T-helper 2 cell (primary cell): ENCODE results near the gene IL18R1.

Source experiments
- DNase-seq, 5 experiments: peaks; one replicate each; pipeline versions ENCODE4 v3.0.0 to v3.0.0-alpha.2; 2012 to 2022

The IL18R1 gene

GRCh38 chr2:102391565-102391964, 36.0 kb downstream of the IL18R1 start:
- peak in 2 of 5 experiments; percentile 47 to 73 for DNase-seq

- no peak for DNase-seq
These were observed 36.5 kb downstream of the IL18R1 start for GRCh38 chr2:102392096-102392495.

DNA sequence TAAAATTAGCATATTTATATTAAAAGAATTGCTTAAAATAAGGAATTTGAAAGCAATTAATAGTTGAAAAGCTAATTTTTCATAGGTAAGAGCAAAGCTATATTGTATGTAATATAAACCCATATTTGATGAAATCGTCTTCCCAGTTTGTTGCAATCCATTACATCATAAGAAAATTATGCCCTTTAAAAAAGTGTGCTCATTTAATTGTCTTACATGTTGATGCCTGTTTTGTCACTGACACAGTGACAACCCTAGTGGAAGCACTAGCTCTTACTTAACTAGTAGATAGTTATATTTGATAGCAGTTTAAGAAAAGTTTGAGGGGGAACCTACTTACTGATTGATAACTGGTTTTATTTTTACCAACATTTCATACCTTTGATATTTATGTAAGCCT, 37.3 kb downstream of the IL18R1 start:
- no peak for DNase-seq

- DNase-seq: no peak
These were observed 40.4 kb downstream of the IL18R1 start for GRCh38 chr2:102396012-102396411.

DNA sequence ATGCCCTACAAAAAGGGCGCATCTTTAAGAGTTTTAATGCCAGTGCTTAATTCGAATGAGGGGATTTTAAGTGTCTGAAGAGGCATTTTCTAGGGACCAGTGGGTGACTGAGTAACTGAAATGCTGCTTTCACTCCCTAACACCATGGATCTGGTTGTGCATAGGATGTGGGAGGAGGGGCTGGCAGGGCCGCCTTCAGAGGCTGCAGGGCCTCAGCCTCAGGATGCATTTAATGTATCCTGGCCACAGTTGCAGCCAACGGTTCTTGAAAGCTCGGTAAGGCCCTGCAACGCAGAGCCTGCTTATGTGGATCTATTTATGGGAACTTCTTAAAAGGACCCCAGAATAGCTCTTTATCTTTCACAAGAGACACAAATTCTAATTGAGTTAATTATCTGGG, 41.6 kb downstream of the IL18R1 start:
- no peak for DNase-seq

DNA sequence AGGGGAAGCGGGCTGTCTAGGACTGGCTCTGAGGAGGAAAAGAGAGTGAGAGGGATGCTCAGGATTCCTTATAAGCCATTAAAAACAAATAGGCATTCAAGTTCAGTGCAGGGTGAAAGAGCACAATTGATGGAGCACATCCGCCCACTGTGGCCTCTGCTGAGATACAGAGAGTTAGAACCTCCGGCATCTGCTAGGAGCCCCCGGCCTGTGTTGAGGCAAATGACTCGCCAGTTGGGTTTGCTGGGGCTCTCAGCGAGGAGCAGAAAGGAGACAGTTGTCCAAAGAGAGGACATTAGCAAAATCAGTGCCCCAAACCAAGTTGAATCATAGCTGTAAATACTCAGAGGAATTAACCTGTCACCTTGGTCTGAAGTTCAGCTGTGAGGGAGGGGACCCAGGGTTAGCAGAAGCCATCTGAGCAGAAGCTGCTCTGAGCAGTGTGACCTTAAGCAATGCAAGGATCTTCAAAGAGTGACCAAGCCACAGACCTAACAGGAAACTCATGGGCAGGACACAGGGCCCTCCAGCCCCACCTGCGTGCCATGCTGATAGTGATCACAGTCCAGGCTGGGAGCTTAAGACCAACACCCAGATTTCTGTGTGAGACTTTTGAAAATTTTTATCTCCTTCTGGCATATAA, 44.0 kb downstream of the IL18R1 start:
- DNase-seq: no peak

DNA sequence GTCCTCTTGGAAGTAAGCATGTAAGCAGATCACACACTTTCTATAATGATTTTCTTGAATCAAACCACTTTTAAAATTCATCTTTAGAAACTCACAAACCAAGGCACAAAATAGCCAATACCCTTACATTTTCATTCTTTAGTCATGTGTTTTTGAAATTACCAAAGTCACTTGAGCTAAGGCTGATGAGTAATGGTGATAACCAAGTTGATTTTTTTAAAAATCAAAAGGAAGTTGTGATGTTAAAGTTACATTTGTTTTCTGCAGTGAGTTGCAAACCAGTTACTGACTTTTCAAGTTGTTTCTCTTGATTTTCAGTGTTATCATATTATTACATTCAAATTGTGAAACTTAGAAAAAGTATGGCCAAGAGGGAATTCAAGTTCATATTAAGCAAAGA, 45.9 kb downstream of the IL18R1 start:
- peak in 1 of 5 experiments; percentile 41 for DNase-seq

- DNase-seq: no peak
These were observed 46.3 kb downstream of the IL18R1 start for GRCh38 chr2:102401865-102402264.

DNA sequence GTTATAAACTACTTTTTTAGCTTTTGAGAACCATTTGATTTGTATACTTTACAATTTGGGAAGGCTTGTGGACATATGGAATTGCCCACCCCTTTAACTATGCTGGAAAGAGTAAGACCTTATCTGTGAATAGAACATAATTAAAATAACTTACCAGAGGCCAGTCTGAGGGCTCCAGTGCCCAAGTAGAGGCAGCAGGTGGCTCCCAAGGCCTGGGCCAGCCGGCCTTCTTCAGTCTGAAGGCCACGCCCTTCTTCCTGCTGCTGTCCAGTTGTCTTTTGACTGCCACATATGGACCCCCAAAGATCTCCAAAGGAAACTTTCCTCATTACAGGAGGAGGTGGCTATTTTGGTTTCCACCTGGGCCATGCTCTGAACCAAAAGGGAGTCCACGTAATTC, 55.4 kb downstream of the IL18R1 start:
- no peak for DNase-seq

GRCh38 chr2:102412199-102412598, 56.6 kb downstream of the IL18R1 start:
- DNase-seq: no peak

- peak in 2 of 5 experiments; percentile 47 to 74 for DNase-seq
These were observed 62.4 kb downstream of the IL18R1 start for GRCh38 chr2:102417946-102418345.

GRCh38 chr2:102418421-102418961, 62.9 kb downstream of the IL18R1 start:
- peak in 2 of 5 experiments; percentile 65 to 90 for DNase-seq

DNA sequence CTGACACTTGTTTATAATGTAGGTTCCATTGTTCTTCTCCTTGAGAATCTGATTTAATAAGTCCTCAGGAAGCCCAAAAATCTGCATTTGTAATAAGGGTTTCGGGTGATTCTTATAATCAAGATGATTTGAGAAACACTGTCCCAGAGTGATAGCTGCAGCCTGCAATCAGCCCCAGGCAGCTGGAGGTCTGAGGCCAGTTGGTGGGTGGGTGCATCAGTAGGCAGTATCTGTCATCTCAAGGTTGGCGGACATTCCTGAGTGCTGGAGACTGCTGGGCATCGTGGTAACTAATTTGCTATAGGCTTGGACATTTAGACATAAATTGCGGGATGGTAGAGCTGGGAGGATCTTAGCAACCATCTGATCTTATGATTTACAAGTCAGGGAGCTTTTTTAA, 64.7 kb downstream of the IL18R1 start:
- no peak for DNase-seq

GRCh38 chr2:102421890-102422759, 66.5 kb downstream of the IL18R1 start:
- no peak for DNase-seq

GRCh38 chr2:102422910-102423309, 67.3 kb downstream of the IL18R1 start, which contains the start of gene IL18RAP:
Gene IL18RAP (plus strand): TSS chr2:102423160. CDS start chr2:102423278, 118 bp downstream.
- DNase-seq: no peak

DNA sequence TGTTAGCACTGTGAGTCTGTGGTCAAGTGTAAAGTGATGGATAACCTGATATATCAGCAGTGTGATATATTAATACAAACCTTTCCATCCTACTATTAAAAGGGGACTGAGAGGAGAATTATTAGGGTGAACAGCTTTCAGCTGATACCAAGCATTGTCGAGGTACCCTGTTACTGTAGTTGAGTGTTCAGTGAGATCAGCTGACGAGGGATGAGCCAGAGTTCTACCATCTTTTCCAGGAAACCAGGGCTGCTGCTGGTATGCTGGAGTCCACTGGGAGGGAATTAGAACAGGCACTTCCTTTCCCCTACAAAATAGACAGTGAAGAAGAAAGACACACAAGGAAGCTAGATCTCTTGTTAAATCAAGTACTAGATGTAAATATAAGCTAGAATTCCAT, 67.8 kb downstream of the IL18R1 start:
- DNase-seq: no peak

DNA sequence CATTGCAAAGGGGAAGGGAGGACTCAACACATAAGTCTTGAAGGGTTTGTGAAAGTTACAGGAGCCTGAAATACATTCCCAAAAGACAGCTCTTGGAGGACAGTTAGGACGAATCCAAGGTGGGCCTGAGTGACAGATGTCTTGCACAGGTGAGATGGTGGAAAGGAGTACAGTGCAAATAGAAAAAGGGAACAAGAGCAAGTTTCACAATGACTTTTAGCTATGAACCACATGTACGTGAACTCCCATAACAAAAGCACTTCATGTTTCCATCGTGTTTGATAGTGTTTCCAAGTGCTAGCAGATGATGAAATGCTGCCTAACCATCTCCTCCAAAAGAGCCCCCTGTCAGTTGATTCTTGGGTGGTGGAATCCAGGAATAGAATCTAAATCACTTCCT, 69.2 kb downstream of the IL18R1 start:
- DNase-seq: peak in 1 of 5 experiments; percentile 60

GRCh38 chr2:102425441-102426132, 70.0 kb downstream of the IL18R1 start:
- DNase-seq: no peak

- DNase-seq: no peak
These were observed 71.7 kb downstream of the IL18R1 start for GRCh38 chr2:102427249-102427648.

GRCh38 chr2:102428573-102428972, 73.0 kb downstream of the IL18R1 start:
- DNase-seq: no peak

- no peak for DNase-seq
These were observed 76.8 kb downstream of the IL18R1 start for GRCh38 chr2:102432386-102432785.

GRCh38 chr2:102433973-102434654, 78.5 kb downstream of the IL18R1 start:
- no peak for DNase-seq
